SK-N-SH (cell line): ENCODE measurements around the gene LRTM2. TPM values are rescaled to one million over a fixed set of nuclear protein-coding genes. Genes with fewer than 3 reads are reported as not detected.

Experiments
- CTCF ChIA-PET: fragments of 300-600, 350-600 bp; formaldehyde crosslinking; extraction: SDS; loops from one replicate; lab custom pipeline; 2021; lab: Yijun Ruan, JAX
- POLR2A ChIA-PET: fragments of 350-600 bp; sonication (Branson Sonifier 250); formaldehyde crosslinking; extraction: SDS; loops from one replicate; lab custom pipeline; 2020; ENCODE audit warnings: antibody characterized with exemption, inconsistent platforms; lab: Yijun Ruan, JAX
- DNase-seq: peaks from one replicate; pipeline ENCODE4 v3.0.0; 2012
- H2AFZ ChIP-seq: fragments of 200-600 bp; sonication (generic); 2 replicates; pipeline ENCODE4 v1.8.1; 2016; ENCODE audit warnings: antibody characterized with exemption, mild to moderate bottlenecking, low read depth
- H3F3A ChIP-seq: fragments of 200-600 bp; sonication (generic); replicated peaks from 2 replicates; pipeline ENCODE3; 2016; ENCODE audit warnings: antibody characterized with exemption, mild to moderate bottlenecking; ENCODE audit not compliant: insufficient read depth
- H3K27ac ChIP-seq, 2 experiments: fragments of 200-500 bp in 1 of 2; fragments of 200-600 bp in 1 of 2; sonication (Bioruptor generic) in 1 of 2; sonication (generic), shearing (Covaris generic) in 1 of 2; 2 replicates each; pipeline versions ENCODE4 v1.5.1 to v1.6.1; 2014 to 2016; ENCODE audit warnings: low read depth in 2 of 2, inconsistent platforms in 1 of 2, low read length in 1 of 2, mild to moderate bottlenecking in 1 of 2, mixed read lengths in 1 of 2
- H3K27me3 ChIP-seq: fragments of 200-600 bp; sonication (generic), shearing (Covaris generic); 2 replicates; pipeline ENCODE4 v1.6.1; 2016; ENCODE audit warnings: mixed run types; ENCODE audit not compliant: insufficient read depth
- H3K36me3 ChIP-seq, 2 experiments: fragments of 200-500 bp in 1 of 2; fragments of 200-600 bp in 1 of 2; sonication (Bioruptor generic) in 1 of 2; sonication (generic) in 1 of 2; replicated peaks in 1 of 2; 2 replicates each; pipeline versions ENCODE3 to v1.5.1; 2014 to 2016; ENCODE audit warnings: low read length in 1 of 2, mild to moderate bottlenecking in 1 of 2; ENCODE audit not compliant: insufficient read depth in 2 of 2, control insufficient read depth in 1 of 2
- H3K4me1 ChIP-seq, 2 experiments: fragments of 200-500 bp in 1 of 2; fragments of 200-600 bp in 1 of 2; sonication (Bioruptor generic) in 1 of 2; sonication (generic), shearing (Covaris generic) in 1 of 2; 2 replicates each; pipeline versions ENCODE4 v1.5.1 to v1.6.1; 2014 to 2016; ENCODE audit warnings: low read depth in 1 of 2, low read length in 1 of 2, mixed run types in 1 of 2; ENCODE audit not compliant: insufficient read depth in 2 of 2, control insufficient read depth in 1 of 2
- H3K4me2 ChIP-seq: fragments of 200-600 bp; sonication (generic), shearing (Covaris generic); 2 replicates; pipeline ENCODE4 v1.6.1; 2017; ENCODE audit warnings: mixed run types
- H3K4me3 ChIP-seq, 2 experiments: fragments of 200-500 bp in 1 of 2; fragments of 200-600 bp in 1 of 2; sonication (Bioruptor generic) in 1 of 2; sonication (generic), shearing (Covaris generic) in 1 of 2; 2 replicates each; pipeline versions ENCODE4 v1.5.1 to v1.8.1; 2014 to 2016; ENCODE audit warnings: low read depth in 2 of 2, inconsistent platforms in 1 of 2, low read length in 1 of 2, mild to moderate bottlenecking in 1 of 2, mixed read lengths in 1 of 2, moderate library complexity in 1 of 2
- H3K79me2 ChIP-seq: fragments of 200-600 bp; sonication (generic); 2 replicates; pipeline ENCODE4 v1.8.1; 2017; ENCODE audit warnings: mild to moderate bottlenecking; ENCODE audit not compliant: insufficient read depth
- H3K9ac ChIP-seq: fragments of 200-600 bp; sonication (generic); 2 replicates; pipeline ENCODE4 v1.6.1; 2017; ENCODE audit warnings: mixed run types
- H3K9me2 ChIP-seq: fragments of 200-600 bp; sonication (generic); 2 replicates; pipeline ENCODE4 v1.6.1; 2017; ENCODE audit warnings: mixed run types
- H3K9me3 ChIP-seq: fragments of 200-600 bp; sonication (generic); 2 replicates; pipeline ENCODE4 v1.6.1; 2017; ENCODE audit warnings: mixed run types, mild to moderate bottlenecking, moderate library complexity
- H4K20me1 ChIP-seq: fragments of 200-600 bp; sonication (generic); 2 replicates; pipeline ENCODE4 v1.6.1; 2017; ENCODE audit warnings: mild to moderate bottlenecking, mixed run types; ENCODE audit not compliant: insufficient read depth
- EP300 ChIP-seq, 2 experiments: IDR thresholded peaks; 2 replicates each; pipeline versions ENCODE4 v1.4.0 to v1.6.1; 2012; ENCODE audit warnings: borderline replicate concordance in 1 of 2, low read depth in 1 of 2, low read length in 1 of 2
- FOXM1 ChIP-seq: IDR thresholded peaks from 2 replicates; pipeline ENCODE4 v1.4.0; 2012; ENCODE audit warnings: low read depth, mild to moderate bottlenecking
- GATA2 ChIP-seq: sonication (generic); formaldehyde crosslinking; IDR thresholded peaks from 2 replicates; pipeline ENCODE4 v1.5.0; 2020; ENCODE audit warnings: mild to moderate bottlenecking, missing genetic modification reagents
- NFIC ChIP-seq: IDR thresholded peaks from 2 replicates; pipeline ENCODE4 v1.4.0; 2012; ENCODE audit warnings: borderline replicate concordance
- NRF1 ChIP-seq: IDR thresholded peaks from 2 replicates; pipeline ENCODE4 v1.6.1; 2012; ENCODE audit warnings: low read depth, mild to moderate bottlenecking, low read length
- RAD21 ChIP-seq: IDR thresholded peaks from 2 replicates; pipeline ENCODE4 v1.6.1; 2012; ENCODE audit warnings: mild to moderate bottlenecking, low read length
- RFX5 ChIP-seq: IDR thresholded peaks from 2 replicates; pipeline ENCODE4 v1.6.1; 2012; ENCODE audit warnings: mild to moderate bottlenecking, improper control_type of control experiment, low read length
- RXRA ChIP-seq: IDR thresholded peaks from 2 replicates; pipeline ENCODE4 v1.4.0; 2012; ENCODE audit warnings: low read depth, mild to moderate bottlenecking, borderline replicate concordance
- TCF12 ChIP-seq: IDR thresholded peaks from 2 replicates; pipeline ENCODE4 v1.4.0; 2012
- WGBS: methylation state at CpG from one replicate; pipeline ENCODE4 v1.1.6; 2017; ENCODE audit warnings: low lambda C conversion rate; 5-methylcytosine and 5-hydroxymethylcytosine counted together
- polyA plus RNA-seq, 3 experiments: library from polyadenylated mRNA; depleted of rRNA; stranded (reverse); fragments of >200 nt; gene quantifications; 2 replicates each; pipeline ENCODE4 v1.2.3, GENCODE V29; 2012
- TF ChIP-seq, protein P1 (sequence below): IDR thresholded peaks from 2 replicates; pipeline ENCODE4 v1.4.0; 2012; ENCODE audit warnings: low read depth, borderline replicate concordance
- TF ChIP-seq, protein P2 (sequence below): fragments of 150-350 bp; IDR thresholded peaks from 2 replicates; pipeline ENCODE4 v1.6.1; 2016; ENCODE audit warnings: mild to moderate bottlenecking, low read depth, low read length

Gene LRTM2
- polyA plus RNA-seq, 1 of the 3 experiments (the other 2 are of a cell fraction) = not detected

DNA sequence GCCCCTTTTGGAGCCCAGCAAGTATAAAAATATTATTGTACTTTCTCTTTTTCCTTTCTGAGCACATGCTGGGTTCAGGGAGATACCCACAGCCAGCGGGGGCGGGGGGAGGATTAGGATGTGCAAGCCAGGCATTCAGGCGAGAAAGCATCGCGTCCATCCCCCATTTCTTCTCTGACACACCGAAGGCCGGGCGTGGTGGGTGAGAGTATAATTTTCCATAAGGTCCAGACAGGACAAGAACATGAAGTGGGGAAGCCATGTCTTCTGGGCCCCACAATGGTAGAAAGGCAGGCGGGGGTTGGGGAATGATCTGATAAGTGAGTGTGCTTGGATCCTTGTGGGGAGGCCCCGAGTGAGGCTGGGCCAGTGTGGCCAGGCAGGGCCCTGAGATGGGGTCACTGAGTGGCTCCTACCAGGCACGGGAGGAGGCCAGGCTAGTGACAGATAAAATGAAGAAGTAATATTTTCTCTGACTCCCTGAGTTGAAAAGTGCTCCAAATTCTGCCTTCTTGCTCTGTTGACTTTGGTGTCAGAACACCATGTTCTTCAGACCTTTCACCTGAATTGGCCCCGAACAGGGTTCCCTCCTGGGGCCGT lies 10.7 kb upstream of the LRTM2 start:
- ChIA-PET CTCF (interaction anchor here (1.3 to 1.7 kb wide), 2 partner anchors 19 to 130 kb away, joined by 3 to 6 read pairs; no protein-coding TSS in a partner anchor), POLR2A (no interaction called here)
- no peaks in the 10 kb centered on the region for H3K9me3 ChIP-seq
- H3F3A ChIP-seq = no peaks in the 10 kb centered on the region
- no peaks in the 10 kb centered on the region for H4K20me1 ChIP-seq
- DNase-seq = no peak
- no peaks in the 10 kb centered on the region for H3K9me2 ChIP-seq
- no peaks in the 10 kb centered on the region for H3K79me2 ChIP-seq
- no peak overlapping the region for H3K27ac ChIP-seq
- no peak overlapping the region for H3K4me3 ChIP-seq
- H3K27me3 ChIP-seq = peaks cover 10% of the 10 kb centered on the region; the same call in 1 of the 2 replicates
- no peaks in the 10 kb centered on the region for H3K36me3 ChIP-seq
- TF ChIP-seq EP300 (IDR thresholded peaks at IDR 0.05; ENCODE audit: borderline replicate concordance in 1 of 2, low read depth in 1 of 2, low read length in 1 of 2) = no peak
- TF ChIP-seq NFIC = no peak
- TF ChIP-seq, protein P1, sequence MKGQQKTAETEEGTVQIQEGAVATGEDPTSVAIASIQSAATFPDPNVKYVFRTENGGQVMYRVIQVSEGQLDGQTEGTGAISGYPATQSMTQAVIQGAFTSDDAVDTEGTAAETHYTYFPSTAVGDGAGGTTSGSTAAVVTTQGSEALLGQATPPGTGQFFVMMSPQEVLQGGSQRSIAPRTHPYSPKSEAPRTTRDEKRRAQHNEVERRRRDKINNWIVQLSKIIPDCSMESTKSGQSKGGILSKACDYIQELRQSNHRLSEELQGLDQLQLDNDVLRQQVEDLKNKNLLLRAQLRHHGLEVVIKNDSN = no peak
- TF ChIP-seq RAD21 = no peak
- no peak overlapping the region for H3K9ac ChIP-seq
- H3K4me1 ChIP-seq = peaks cover 0 to 8% of the 10 kb centered on the region in 2 experiments; a peak in 1 of 4 replicates
- no peak overlapping the region for H2AFZ ChIP-seq
- 84% methylated on average over 12 of the region's 13 CpGs for WGBS
- H3K4me2 ChIP-seq = no peak overlapping the region

DNA sequence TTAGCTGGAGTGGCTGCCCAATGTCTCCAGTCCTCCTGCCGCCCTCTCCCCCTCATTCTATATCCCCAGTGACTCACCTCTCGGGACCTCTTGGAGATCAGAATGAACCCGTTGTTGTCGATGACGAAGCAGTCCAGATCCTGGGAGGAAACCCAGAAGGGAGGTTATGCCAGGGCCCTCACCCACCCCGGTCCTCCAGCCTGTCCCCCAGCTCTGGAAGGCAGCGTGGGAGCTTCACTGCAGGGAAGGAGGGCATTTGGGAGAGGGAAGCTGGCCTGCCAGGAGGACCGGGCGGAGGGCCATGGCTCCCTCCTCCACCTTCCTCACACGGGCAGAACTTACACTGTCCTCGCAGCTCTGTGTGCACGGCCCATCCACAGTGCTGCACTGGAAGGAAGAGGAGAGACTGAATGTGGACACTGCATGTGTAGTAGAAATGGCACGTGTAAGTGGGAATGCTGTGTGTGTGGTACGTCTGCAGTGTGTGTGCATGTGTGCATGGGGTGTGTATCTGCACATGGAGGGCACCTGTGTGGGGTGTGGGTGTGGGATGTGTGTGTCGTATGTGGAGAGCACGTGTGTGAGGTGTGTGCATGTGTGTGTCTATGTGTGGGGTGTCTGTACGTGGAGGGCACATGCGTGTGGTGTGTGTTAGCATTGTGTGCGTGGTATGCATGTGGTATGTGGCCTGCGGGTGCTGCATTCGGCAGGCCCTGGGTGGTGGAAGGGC lies 10.0 kb upstream of the LRTM2 start:
- no peak overlapping the region for H2AFZ ChIP-seq
- ChIA-PET POLR2A (no interaction called here), CTCF (interaction anchor here (1.0 to 1.7 kb wide), 2 partner anchors 9 to 130 kb away, joined by 3 to 6 read pairs; no protein-coding TSS in a partner anchor)
- no peak overlapping the region for H3K9ac ChIP-seq
- H3K9me2 ChIP-seq = no peaks in the 10 kb centered on the region
- H3K27ac ChIP-seq = no peak overlapping the region
- H3K4me2 ChIP-seq = no peak overlapping the region
- 80% methylated on average over 20 of the region's 21 CpGs for WGBS
- no peak for DNase-seq
- no peaks in the 10 kb centered on the region for H3K79me2 ChIP-seq
- TF ChIP-seq GATA2 (CRISPR knock-in tag) = no peak
- TF ChIP-seq RXRA = no peak
- TF ChIP-seq, protein P2, sequence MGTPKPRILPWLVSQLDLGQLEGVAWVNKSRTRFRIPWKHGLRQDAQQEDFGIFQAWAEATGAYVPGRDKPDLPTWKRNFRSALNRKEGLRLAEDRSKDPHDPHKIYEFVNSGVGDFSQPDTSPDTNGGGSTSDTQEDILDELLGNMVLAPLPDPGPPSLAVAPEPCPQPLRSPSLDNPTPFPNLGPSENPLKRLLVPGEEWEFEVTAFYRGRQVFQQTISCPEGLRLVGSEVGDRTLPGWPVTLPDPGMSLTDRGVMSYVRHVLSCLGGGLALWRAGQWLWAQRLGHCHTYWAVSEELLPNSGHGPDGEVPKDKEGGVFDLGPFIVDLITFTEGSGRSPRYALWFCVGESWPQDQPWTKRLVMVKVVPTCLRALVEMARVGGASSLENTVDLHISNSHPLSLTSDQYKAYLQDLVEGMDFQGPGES = no peak
- TF ChIP-seq TCF12 = no peak
- no peak for TF ChIP-seq EP300 (IDR thresholded peaks at IDR 0.05; ENCODE audit: borderline replicate concordance in 1 of 2, low read depth in 1 of 2, low read length in 1 of 2)
- TF ChIP-seq FOXM1 = no peak
- TF ChIP-seq NRF1 = no peak
- TF ChIP-seq RAD21 = no peak
- no peak for TF ChIP-seq RFX5
- TF ChIP-seq, protein P1 = no peak
- no peaks in the 10 kb centered on the region for H4K20me1 ChIP-seq
- no peaks in the 10 kb centered on the region for H3K9me3 ChIP-seq
- no peaks in the 10 kb centered on the region for H3K36me3 ChIP-seq
- H3K4me1 ChIP-seq = peaks cover 0 to 4% of the 10 kb centered on the region in 2 experiments; a peak in 1 of 4 replicates
- H3K4me3 ChIP-seq = no peak overlapping the region
- peaks cover 10% of the 10 kb centered on the region; the same call in 1 of the 2 replicates for H3K27me3 ChIP-seq
- no peaks in the 10 kb centered on the region for H3F3A ChIP-seq
